ENCODE results near the gene ANTXRL. TPM values are rescaled to one million over a fixed set of nuclear protein-coding genes. Genes with fewer than 3 reads are reported as not detected.
"Not testable (repeated sequence)": the region's sequence is repeated elsewhere in the genome, so short reads cannot be mapped to it uniquely, and the experiment has no call there.

ANTXRL gene
- total RNA-seq, 1 donor from 2014 or later: not detected

GRCh38 chr10:46299536-46300369 is 13.0 kb downstream of the ANTXRL start:
- intact Hi-C loops (cut with micrococcal nuclease): no loop called here
- POLR2A ChIA-PET: no interaction called here
- H3K36me3 Mint-ChIP-seq (ENCODE audit: low read depth): no peaks in the 10 kb centered on the region
- no peak overlapping the region for H3K4me3 Mint-ChIP-seq
- H3K27ac Mint-ChIP-seq: peak overlapping the region; percentile 14
- CTCF ChIA-PET: no interaction called here
- no peak for TF ChIP-seq CTCF (IDR thresholded peaks at IDR 0.05)
- DNase-seq (no peak), ATAC-seq (ENCODE audit: low read depth) (peak; percentile 55)
- H3K4me1 Mint-ChIP-seq: peaks cover 23% of the 10 kb centered on the region
- no peaks in the 10 kb centered on the region for H3K27me3 Mint-ChIP-seq
- H3K9me3 Mint-ChIP-seq: no peaks in the 10 kb centered on the region

- ATAC-seq (ENCODE audit: low read depth); H3K4me3 Mint-ChIP-seq; DNase-seq; intact Hi-C loops (cut with micrococcal nuclease); H3K9me3 Mint-ChIP-seq; CTCF ChIA-PET; H3K27ac Mint-ChIP-seq; POLR2A ChIA-PET; H3K27me3 Mint-ChIP-seq; H3K36me3 Mint-ChIP-seq (ENCODE audit: low read depth): not testable (repeated sequence)
- H3K4me1 Mint-ChIP-seq: peaks cover 23% of the 10 kb centered on the region
These were observed 13.5 kb downstream of the ANTXRL start for GRCh38 chr10:46300370-46300711.

- H3K4me1 Mint-ChIP-seq: peaks cover 23% of the 10 kb centered on the region
These were observed 14.4 kb downstream of the ANTXRL start for GRCh38 chr10:46301056-46301645.

DNA sequence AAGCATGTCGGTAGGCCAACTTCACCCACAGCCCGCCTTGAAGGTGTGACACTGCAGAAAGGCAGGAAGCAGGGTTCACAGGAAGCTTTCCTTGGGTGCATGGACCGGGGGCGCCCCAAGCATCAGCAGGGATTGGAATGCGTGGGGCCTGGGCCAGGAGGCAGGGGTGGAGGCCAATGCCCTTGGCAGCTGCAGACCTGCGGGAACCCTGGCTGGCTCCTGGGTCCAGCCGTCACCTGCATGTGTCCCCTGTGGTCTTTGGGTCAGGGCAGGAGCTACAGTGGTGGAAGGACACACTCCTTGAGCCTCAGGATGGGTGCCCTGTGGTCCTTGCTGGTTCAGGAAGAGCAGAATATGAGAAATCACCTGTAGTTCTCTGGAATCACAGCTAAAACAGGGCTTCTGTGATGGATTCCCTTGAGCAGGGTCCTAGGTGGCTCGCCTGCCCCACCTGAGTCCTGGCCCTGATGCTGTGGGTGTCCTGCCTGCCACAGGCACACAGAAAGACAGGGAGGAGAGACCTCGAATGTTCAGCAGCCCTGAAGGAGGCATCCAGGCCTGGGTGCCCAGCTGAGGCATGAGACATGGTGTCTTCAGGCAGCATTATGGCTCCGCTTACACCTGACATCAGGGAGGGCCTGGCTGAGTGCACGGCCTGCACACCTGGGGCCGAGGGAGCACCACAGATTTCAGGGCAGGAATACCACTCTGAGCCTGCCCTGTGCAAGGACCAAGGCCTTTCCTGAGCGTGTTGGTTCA is 15.1 kb downstream of the ANTXRL start:
- Mint-ChIP-seq H3K27ac (no peak overlapping the region), H3K9me3 (no peaks in the 10 kb centered on the region), H3K27me3 (no peaks in the 10 kb centered on the region), H3K36me3 (ENCODE audit: low read depth) (no peaks in the 10 kb centered on the region), H3K4me3 (no peak overlapping the region), H3K4me1 (peaks cover 23% of the 10 kb centered on the region)
- ChIA-PET CTCF (no interaction called here), POLR2A (no interaction called here)
- ATAC-seq (ENCODE audit: low read depth) (no peak), DNase-seq (no peak)
- intact Hi-C loops (cut with micrococcal nuclease): no loop called here
- no peak for TF ChIP-seq CTCF (IDR thresholded peaks at IDR 0.05)

More at GRCh38 chr10:46301056-46301645, 14.4 kb downstream of the ANTXRL start:
- intact Hi-C loops (cut with micrococcal nuclease): no loop called here
- Mint-ChIP-seq H3K27ac (no peak overlapping the region), H3K27me3 (no peaks in the 10 kb centered on the region), H3K36me3 (ENCODE audit: low read depth) (no peaks in the 10 kb centered on the region), H3K9me3 (no peaks in the 10 kb centered on the region), H3K4me3 (no peak overlapping the region)
- ATAC-seq (ENCODE audit: low read depth) (no peak), DNase-seq (no peak)
- POLR2A ChIA-PET: no interaction called here
- no peak for TF ChIP-seq CTCF (IDR thresholded peaks at IDR 0.05)
- CTCF ChIA-PET: no interaction called here

DNA sequence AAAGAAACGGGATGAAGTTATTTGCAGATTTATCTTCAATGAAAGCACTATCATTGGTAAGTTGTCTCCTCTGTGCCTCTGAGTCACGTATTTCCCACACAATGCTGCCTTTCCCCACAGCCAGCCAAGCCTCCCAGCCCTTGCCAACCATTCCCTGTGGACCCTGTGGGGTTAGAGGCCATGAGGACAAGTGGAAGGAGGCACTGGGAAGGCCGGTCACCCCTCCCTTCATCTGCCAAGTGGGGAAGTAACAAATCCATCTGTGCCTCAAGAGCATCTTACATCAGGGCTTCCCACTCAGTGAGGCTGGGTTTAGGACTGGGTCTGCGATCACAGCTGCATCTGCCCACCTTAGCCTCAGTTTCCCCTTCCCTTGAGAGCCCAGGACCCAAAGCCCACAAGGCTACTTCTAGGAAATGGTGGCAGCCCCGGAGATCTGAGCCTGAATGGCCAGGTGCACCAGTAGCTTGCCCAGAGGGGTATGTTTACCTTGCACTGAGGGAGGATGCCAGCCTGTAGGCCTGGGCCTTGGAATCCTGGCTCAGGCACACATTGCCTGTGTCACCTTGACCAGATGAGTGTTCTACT is 16.1 kb downstream of the ANTXRL start:
- CTCF ChIA-PET; H3K27me3 Mint-ChIP-seq; DNase-seq; H3K36me3 Mint-ChIP-seq (ENCODE audit: low read depth); H3K9me3 Mint-ChIP-seq; H3K27ac Mint-ChIP-seq; ATAC-seq (ENCODE audit: low read depth); H3K4me3 Mint-ChIP-seq; POLR2A ChIA-PET; intact Hi-C loops (cut with micrococcal nuclease): not testable (repeated sequence)
- H3K4me1 Mint-ChIP-seq: peaks cover 23% of the 10 kb centered on the region

GRCh38 chr10:46304062-46304461 is 17.3 kb downstream of the ANTXRL start:
- H3K36me3 Mint-ChIP-seq (ENCODE audit: low read depth): no peaks in the 10 kb centered on the region
- intact Hi-C loops (cut with micrococcal nuclease): no loop called here
- no peak overlapping the region for H3K27ac Mint-ChIP-seq
- ATAC-seq (ENCODE audit: low read depth) (no peak), DNase-seq (no peak)
- no peaks in the 10 kb centered on the region for H3K9me3 Mint-ChIP-seq
- TF ChIP-seq CTCF (IDR thresholded peaks at IDR 0.05): no peak
- ChIA-PET POLR2A (no interaction called here), CTCF (no interaction called here)
- no peak overlapping the region for H3K4me3 Mint-ChIP-seq
- H3K27me3 Mint-ChIP-seq: no peaks in the 10 kb centered on the region
- peaks cover 13% of the 10 kb centered on the region for H3K4me1 Mint-ChIP-seq

- POLR2A ChIA-PET; H3K36me3 Mint-ChIP-seq (ENCODE audit: low read depth); DNase-seq; H3K9me3 Mint-ChIP-seq; H3K4me3 Mint-ChIP-seq; H3K4me1 Mint-ChIP-seq; ATAC-seq (ENCODE audit: low read depth); intact Hi-C loops (cut with micrococcal nuclease); H3K27ac Mint-ChIP-seq; H3K27me3 Mint-ChIP-seq; CTCF ChIA-PET: not testable (repeated sequence)
These were observed 17.9 kb downstream of the ANTXRL start for GRCh38 chr10:46304671-46305070.
